NCI-H1105 (cell line): ENCODE data around the gene AFAP1.

Experiments used
- DNase-seq: peaks from one replicate; lab custom pipeline; 2025; lab: John Stamatoyannopoulos, UW

Gene AFAP1

DNA sequence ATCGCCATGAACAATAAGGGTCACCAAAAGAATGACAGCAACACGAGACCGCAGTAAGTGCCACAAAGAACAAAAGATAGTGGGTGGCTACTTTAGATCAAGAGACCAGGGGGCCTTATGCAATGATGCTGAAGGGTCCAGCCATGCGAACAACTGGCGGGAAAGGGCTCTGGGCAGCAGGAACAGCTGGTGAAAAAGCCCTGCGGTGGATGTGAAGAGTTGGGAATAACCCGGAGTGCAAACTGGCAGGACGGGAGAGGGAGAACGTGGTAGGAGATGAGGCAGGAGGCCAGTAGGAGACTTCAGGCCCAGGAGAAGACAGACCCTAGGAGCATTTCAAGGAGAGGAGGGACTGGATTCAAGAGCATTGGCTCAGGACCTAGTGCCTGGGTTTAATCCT lies 120.2 kb downstream of the AFAP1 start:
- no peak for DNase-seq

DNA sequence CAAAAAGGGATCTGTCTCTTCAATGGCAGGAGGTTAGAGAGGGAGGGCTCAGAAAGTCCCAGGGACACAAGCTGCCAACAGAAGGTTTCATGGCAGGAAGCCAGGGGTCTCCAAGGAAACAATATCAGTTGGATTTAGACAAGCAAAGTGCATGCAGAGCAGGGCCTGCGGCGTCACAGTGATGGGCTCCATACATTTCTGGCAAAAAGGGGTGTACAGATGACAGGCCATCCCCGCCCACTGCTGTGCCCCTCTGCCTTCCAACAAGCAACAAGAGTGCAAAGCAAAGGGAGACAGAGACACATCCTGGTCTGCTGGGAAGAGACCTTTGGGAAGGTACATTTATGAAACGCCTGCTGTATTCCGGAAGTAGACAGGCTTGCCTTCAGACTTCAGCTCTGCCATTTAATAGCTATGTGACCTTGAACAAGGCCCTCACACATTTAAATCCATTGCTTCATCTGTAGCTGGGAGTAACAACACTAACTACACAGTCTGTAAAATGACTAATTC lies 121.2 kb downstream of the AFAP1 start:
- DNase-seq: peak; percentile 45

GRCh38 chr4:7817877-7818398 lies 121.7 kb downstream of the AFAP1 start:
- no peak for DNase-seq

DNA sequence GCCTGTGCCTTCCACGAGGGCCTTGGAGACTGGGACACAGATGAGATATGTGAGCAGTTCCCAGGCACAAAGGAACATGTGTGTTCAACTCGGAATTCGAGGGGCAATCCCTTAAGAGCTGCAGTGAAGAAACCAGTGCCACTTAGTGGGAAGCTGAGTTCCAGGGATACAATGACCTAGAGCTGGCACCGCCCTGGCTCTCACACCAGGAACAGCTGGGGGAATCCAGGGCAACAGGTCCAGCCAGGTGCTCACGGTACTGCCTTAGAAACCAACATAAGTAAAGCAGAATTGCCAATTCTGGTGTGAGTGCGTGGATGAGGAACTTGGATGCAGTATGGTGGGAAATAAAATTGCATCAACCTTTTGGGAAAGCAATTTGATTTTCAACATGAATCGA lies 122.9 kb downstream of the AFAP1 start:
- DNase-seq: no peak

DNA sequence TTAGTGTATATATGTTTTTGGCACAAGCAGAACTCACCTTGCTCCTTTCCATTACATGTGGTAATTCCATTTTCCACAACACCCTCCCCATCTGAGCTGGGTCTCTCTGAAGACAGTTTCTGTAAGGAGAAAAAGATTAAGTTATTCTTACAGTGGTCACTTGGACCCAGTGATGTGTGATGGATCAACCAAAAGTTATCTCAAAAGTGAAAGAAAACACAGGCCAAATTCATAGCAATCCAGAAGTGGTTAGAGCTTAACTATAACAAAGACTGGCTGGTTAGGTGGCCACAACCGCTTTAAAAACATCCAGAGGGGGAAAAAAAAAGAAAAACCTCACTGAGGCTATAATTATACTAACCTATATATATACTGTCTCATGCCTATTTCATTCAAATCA lies 123.7 kb downstream of the AFAP1 start:
- no peak for DNase-seq

- DNase-seq: no peak
Measured at GRCh38 chr4:7815562-7815961, 124.1 kb downstream of the AFAP1 start.

- no peak for DNase-seq
Measured at GRCh38 chr4:7814451-7814850, 125.2 kb downstream of the AFAP1 start.

DNA sequence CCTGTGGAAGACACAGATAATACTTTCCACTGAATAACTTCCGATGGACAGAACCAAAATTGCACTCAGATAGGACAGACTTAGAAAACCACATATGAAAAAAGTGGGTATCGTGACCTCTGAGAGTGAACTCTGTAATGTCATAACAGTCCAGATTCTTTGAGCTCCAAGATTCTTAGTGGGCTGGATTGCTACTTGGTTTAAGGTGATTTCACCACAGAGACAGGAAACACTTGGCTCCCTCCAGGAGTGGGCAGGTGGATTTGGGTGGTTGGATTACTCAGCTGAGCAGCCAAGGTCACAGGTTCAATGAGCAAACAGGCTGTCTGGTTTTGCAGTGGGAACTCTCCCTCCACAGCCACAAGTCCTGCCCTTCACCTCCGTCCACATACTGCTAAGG lies 126.0 kb downstream of the AFAP1 start:
- DNase-seq: no peak

DNA sequence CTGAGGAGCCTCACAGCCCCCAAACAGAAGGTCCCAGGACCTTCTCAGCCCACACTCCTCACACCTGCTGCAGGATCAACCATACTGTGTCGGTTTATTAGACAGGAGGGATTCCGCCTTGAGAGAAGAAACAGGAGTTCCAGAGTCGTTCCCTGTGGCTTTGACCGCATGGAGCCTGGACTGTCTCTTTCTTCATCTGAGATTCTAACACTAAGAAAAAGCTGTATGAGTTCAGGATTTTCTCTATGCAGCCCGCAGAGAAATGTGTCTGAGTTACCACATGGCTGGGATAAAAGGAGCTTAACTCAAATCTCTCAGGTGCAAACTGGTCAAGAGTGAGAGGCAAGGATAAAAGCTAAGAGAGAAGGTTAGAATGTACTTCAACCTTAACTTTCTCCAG lies 126.7 kb downstream of the AFAP1 start:
- DNase-seq: no peak

- no peak for DNase-seq
Measured at GRCh38 chr4:7812231-7812857, 127.3 kb downstream of the AFAP1 start.

GRCh38 chr4:7811536-7812191 lies 128.0 kb downstream of the AFAP1 start:
- DNase-seq: no peak

DNA sequence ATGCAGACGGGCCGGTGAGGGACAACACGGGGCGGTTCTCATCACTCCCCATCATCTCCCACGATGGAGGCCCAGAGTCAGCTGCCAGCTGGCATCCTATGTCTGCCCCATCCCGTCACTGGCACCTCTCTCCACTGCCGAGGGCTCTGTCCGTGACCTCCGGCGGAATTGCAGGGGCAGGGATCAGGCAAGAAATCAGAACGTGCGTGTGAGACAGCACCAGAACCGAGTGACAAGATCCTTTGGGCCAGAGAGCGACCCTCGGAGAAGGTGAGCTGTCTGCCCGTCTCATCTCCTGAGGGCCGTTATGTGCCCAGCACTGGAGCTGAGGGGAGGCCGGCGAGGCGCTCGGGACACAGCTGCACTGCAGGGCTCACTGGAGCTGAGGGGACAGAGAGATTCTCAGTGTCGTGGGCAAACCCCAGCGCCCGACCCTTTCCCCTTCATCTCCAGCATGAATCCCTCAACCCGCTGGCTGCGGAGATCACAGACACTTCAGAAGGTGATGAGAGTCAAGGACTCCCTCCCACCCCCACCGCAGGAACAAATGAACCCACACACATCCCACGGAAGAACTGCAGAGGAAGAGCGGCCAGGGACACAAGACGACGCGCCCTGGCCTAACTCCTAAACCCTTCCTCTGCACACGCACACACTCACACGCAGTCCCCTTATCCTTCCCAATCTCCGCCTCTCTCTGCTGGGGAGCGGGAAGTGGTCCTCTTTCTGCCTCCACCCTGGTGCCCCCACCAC lies 128.7 kb downstream of the AFAP1 start:
- no peak for DNase-seq

DNA sequence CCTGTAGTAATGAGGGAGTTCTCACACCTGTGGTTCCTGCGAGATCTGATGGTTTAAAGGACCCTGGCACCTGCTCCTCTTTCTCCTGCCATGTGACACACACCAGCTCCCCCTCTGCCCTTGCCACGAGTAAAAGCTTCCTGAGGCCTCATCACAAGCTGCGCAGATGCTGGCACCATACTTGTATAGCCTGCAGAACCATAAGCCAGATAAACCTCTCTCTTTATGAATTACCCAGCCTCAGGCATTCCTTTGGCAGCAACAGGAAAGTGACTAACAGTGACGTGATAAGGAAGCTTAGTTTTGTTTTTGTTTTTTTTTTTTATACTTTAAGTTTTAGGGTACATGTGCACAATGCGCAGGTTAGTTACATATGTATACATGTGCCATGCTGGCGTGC lies 130.9 kb downstream of the AFAP1 start:
- DNase-seq: no peak

- DNase-seq: no peak
Measured at GRCh38 chr4:7808181-7808580, 131.5 kb downstream of the AFAP1 start.

DNA sequence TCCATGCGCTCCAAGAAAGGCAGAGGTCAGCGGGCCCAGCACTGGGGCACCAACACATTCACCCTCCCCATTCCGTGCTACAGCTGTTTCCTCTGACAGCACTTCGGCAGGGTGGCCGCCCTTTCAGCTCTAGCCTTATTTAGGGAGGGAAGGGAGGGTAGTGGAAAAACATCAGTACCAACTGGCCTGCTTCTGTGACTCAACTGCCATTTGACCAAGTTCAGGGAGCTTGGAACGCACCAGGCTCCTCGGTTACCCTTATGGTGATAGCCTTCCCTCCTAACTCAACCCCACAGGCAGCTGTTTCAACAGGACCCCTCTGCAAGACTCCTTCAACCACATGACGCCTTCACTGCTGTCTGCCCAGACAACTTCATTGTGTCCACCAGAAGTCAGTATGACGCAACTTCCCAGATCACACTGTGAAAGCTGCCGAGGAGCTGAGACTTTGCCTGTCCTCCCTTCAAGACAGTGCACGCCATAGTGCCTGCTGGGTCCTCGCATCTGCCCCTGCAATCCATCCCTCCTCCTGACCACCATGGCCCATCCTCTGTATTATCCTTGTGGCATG lies 132.2 kb downstream of the AFAP1 start:
- DNase-seq: no peak

GRCh38 chr4:7806338-7807090 lies 133.1 kb downstream of the AFAP1 start:
- no peak for DNase-seq

DNA sequence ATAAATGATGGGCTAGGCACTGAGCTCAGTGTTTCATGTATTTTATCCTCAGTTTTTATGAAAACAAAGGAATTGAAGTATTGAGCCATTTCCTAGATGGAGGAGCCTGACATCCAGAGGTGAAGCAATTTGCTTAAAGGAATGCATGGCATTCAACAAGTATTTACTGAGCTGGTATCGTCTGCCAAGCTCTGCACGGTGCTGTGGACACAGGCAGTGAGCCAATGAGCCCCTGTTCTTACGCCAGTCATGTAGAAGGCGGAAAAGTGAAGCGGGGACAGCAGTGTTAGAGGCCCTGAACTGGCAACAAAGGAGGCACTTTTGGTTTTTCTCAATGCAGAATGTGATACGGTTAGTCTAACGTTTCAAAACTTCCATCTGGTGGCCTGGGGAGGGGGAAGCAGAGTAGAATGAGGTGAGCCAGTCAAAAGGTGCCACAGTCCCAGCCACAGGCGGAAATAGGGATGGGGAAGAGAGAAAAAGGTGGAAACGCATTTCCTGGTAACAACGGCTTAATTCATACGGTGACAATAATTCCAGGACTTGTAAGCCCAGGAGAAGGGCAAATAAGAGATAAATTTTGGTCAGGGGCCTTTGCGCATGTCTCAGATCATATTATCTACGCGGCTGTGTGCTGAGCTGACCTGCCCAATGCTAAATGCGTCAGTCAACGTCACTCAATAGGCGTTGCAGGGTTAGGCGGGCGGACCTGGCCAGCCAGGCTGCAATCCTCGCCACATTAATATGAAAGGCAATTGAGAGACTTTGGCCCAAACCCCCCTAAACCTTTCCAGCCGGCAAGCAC lies 133.9 kb downstream of the AFAP1 start:
- DNase-seq: peak; percentile 1

DNA sequence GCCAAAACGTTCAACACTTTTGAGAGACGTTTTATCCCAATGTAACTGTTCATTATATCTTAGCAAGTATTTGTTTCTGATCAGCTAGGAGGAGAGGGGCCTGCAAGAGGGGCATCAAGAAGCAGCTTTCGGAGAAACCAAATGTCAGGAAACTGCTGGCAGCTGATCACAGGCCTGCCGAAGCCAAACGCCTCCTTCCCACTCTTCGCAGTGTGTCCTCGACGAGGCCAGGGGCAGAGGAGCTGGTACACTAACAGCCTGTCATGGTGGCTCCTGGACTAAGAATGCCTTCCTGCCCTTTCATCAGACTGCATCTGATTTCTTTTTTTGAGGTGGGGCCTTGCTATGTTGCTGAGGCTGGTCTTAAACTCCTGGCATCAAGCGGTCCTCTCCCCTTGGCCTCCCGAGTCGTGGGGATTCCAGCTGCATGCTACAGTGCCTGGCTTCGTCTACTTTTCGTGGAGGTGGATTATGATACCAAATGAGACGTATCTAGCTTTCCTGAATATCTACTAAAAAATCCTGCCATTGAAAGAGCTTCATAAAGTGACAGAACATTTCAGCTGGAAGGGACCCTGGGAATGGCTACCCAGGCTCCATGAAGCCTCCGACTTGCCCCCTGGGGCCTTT lies 134.8 kb downstream of the AFAP1 start:
- DNase-seq: no peak

DNA sequence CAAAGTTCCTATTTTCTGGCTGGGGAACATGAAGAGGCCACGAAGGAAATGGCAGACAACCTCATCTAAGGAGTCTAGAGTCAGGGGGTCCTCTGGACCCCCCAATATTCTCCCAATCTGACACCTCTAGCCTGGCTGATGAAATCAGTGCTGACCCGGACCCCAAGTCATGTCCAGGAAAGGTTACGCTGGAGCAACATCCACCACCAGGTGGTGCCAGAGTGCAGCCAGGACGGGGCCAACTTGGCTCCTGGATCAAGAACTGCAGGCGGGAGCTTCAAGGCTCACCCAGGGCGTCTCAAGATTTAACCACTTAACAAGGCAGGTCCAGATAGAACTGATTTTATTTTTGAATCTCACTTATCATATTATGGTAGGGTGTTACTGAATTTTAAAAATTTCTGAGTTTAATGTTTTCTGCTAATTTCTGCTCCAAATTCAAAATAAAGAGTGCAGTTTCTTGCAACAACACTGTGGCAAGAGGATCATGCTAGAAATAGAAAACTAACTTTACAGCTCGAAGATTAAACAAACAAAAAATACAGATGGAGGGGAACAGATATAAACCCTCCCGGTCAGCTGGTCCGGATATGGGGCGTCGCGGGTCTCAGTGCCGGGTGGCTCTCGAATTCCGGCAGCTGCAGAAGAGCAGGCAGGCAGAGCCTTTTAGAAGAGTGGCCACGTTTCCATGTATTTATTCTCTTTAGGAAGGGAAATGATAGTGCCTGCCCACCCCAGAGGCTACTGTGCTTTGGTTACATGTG lies 135.5 kb downstream of the AFAP1 start:
- DNase-seq: peak; percentile 26

DNA sequence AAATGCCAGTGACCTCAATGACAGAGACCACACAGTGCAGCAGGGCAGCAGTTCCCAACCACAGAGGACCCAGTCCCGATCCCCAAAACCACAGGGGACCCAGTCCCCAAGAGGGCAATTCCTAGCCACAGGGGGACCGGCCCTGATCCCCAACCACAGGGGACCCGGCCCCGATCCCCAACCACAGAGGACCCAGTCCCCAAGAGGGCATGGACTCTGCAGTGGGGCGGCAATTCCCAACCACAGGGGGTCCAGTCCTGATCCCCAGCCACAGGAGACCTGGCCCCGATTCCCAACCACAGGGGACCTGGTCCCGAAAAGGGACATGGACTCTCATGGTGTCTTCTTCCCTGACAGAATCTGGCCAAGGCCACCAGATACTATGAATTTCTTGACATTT lies 136.3 kb downstream of the AFAP1 start:
- DNase-seq: no peak
